HG03558 (cell line): ENCODE results near the gene PIBF1.

Experiments used
- ATAC-seq: cut with Tn5 transposase; IDR thresholded peaks from one replicate; pipeline ENCODE4 v1.9.1; 2021; ENCODE audit warnings: moderate number of reproducible peaks; ENCODE audit not compliant: unreplicated experiment; ENCODE audit errors: extremely low read depth

Gene PIBF1

GRCh38 chr13:73057284-73058063 lies 275.5 kb downstream of the PIBF1 start:
- no peak for ATAC-seq

- no peak for ATAC-seq
These were observed 276.1 kb downstream of the PIBF1 start for GRCh38 chr13:73058064-73058313.

GRCh38 chr13:73058432-73058735 lies 276.5 kb downstream of the PIBF1 start:
- peak; percentile 2 for ATAC-seq

GRCh38 chr13:73058736-73059459 lies 277.0 kb downstream of the PIBF1 start, which contains the start of gene KLF5:
TSS of gene KLF5 (plus strand) at chr13:73059005. CDS start at chr13:73059328, 323 bp downstream.
- peak; percentile 97 for ATAC-seq

- peak; percentile 18 for ATAC-seq
These were observed 277.7 kb downstream of the PIBF1 start for GRCh38 chr13:73059460-73060250.

- no peak for ATAC-seq
These were observed 278.6 kb downstream of the PIBF1 start for GRCh38 chr13:73060251-73061160.

DNA sequence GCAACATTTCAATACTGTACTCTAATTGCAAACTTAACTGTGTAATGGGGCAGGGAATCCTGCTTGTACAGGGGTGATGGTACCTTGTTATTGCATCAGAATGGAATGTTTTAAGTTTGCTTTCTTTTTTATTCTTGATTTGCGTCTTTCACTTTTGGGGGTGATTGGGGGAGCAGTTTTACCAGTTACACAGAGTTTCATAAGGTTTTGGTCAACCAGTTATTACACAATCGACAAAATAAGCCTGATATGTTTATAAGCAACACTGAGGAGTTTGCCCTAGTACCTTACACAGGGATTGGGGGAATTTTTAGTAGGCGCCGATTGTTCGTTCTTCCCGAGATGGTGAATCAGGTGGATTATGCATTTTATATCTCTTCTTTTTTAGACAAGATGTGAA lies 279.5 kb downstream of the PIBF1 start:
- ATAC-seq: no peak

GRCh38 chr13:73061876-73062275 lies 279.9 kb downstream of the PIBF1 start:
- no peak for ATAC-seq

DNA sequence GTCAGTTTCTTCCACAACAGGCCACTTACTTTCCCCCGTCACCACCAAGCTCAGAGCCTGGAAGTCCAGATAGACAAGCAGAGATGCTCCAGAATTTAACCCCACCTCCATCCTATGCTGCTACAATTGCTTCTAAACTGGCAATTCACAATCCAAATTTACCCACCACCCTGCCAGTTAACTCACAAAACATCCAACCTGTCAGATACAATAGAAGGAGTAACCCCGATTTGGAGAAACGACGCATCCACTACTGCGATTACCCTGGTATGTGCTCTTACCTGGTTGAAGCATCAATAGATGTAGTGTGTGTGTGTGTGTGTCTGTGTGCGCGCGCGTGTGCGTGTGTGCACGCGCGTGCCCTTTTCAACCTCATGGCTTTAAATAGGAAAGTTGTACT lies 280.5 kb downstream of the PIBF1 start:
- no peak for ATAC-seq

DNA sequence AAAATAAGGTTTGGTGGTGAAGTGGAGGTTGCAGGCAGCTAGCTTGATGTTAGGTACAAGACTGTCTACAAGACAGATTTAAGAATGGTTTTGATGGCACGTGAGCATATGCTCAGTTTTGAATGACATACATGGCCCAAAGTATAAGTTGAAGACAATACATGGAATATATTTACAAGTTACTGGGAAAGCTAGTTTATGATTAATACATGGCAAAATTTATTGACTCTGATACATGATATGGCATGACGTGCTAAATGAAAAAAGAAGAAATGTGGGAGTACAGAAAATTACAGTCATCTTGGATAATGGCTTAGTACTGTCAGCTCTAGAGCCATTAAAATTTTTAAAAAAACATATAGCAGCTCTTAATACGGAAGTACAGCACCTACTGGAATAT lies 281.2 kb downstream of the PIBF1 start:
- ATAC-seq: no peak

GRCh38 chr13:73065036-73065435 lies 283.1 kb downstream of the PIBF1 start:
- ATAC-seq: no peak

DNA sequence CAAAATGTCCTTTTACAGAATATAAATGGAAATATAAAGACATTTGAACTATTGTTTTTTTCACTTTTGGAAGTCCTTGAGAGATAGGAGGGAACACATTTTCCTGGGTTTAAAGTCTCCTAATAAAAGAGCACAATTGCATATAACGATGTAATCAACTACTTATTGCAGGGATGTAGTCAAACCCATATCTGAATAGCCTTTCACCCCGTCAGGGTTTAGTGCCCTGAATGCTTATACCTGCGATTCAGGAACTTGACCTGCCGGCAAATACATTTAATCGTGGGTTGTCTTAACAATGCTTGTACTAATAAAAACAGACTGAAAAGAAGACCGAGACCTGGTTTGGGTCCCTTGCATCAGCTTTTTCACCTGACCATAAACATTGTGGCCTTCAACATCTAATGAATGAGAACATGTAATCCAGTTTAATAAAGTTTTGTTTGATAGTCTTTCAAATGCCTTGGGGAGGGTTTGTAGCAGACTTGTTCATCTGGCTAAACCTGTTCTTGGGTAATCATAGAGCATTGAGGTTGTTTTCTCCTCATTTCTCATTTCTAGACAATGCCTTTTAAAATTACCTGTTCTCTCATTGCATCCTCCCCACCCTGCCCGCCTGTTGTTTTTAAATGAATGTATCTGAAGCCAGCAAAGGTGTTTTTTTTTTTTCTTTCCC lies 283.9 kb downstream of the PIBF1 start:
- no peak for ATAC-seq
